Neutrophil (primary cell): ENCODE data around the gene PHETA2.

Experiments used
- H3K27ac ChIP-seq: fragments of 200-600 bp; sonication (generic); 2 replicates; pipeline ENCODE4 v1.5.1; 2016; ENCODE audit warnings: mild to moderate bottlenecking, moderate library complexity
- H3K27me3 ChIP-seq: fragments of 200-600 bp; sonication (generic); 2 replicates; pipeline ENCODE4 v1.6.0; 2016; ENCODE audit warnings: mild to moderate bottlenecking
- H3K36me3 ChIP-seq: fragments of 200-600 bp; sonication (generic); 2 replicates; pipeline ENCODE4 v1.5.1; 2017
- H3K4me1 ChIP-seq, 2 experiments: fragments of 200-600 bp in 1 of 2; sonication (generic) in 1 of 2; 1 replicate in 1 of 2; 2 replicates in 1 of 2; pipeline versions ENCODE4 v1.5.1 to v1.6.1; 2013 to 2016; ENCODE audit warnings: low read depth in 1 of 2, low read length in 1 of 2, mild to moderate bottlenecking in 1 of 2, moderate library complexity in 1 of 2; ENCODE audit not compliant: control insufficient read depth in 1 of 2, insufficient read depth in 1 of 2
- H3K4me3 ChIP-seq, 2 experiments: fragments of 200-600 bp in 1 of 2; sonication (generic) in 1 of 2; 1 replicate in 1 of 2; 2 replicates in 1 of 2; pipeline ENCODE4 v1.5.1; 2013 to 2016; ENCODE audit warnings: low read depth in 1 of 2, low read length in 1 of 2, mild to moderate bottlenecking in 1 of 2, moderate library complexity in 1 of 2
- H3K9me3 ChIP-seq: fragments of 200-600 bp; sonication (generic); 2 replicates; pipeline ENCODE4 v1.5.1; 2016
- CTCF ChIP-seq: fragments of 200-600 bp; sonication (generic); IDR thresholded peaks from 2 replicates; pipeline ENCODE4 v1.5.1; 2016; ENCODE audit warnings: antibody characterized with exemption

Gene PHETA2

DNA sequence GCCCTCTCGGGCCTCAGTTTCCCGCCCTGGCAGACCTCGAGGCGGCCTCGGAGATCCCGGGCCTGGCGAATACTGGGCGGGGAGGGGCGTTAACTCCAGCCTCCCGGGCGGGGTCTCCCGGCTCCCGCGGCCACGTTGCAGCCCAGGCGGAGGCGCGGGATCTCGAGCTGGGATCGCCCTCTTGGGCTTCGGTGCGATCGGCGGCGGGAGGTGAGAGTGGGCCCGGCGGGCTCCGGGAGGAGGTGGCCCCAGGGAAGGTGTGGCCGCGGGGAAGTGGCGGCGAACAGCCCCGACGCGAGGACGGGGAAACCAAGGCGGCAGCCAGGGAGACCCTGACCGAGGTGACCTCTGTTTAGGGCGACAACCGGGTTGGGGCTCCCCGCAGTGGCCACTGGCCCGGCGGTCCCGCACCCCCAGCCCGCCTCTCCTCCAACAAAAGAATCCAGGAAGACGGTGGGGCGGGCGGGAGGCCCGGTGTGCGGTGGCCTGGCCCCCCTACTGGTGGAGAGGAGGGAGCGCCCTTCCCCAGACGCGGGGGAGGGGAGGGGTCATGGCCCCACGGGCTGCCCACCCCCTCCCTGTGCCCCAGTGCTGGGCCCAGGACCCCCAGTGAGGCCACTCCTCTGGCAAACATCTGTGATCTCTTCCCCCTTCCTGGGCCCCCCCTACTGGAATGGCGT, at the start of gene PHETA2:
PHETA2 (plus strand) TSS at position 117 of the 680 bp plus-strand sequence. CDS start 3,046 bp downstream, outside the sequence.
- Histone ChIP-seq H3K36me3 (no peaks in the 10 kb centered on the region), H3K4me3 (peak within 1 kb of the TSS; percentile 60 to 64)
- no peak for TF ChIP-seq CTCF

DNA sequence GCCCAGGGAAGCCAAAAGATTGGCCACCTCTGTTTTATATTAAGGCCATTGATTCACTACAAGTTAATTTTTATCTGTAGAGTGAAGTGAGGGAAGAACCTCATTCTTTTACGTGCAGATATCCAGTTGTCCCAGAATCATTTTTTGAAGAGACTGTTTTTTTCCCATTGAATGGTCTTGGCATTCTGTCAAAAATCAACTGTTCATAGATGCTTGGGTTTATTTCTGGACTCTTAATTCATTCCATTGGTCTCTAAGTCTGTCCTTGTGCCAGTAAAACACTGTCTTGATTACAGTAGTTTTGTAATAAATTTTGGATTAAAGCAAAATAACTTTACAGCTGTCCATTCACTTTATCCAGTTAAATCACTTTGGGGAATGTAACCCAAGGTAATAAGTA, 48.6 kb upstream of the PHETA2 start:
- TF ChIP-seq CTCF, result no peak

More for the DNA sequence above, at the start of gene PHETA2:
- Histone ChIP-seq H3K27ac (peak within 1 kb of the TSS; percentile 10), H3K4me1 (peaks cover 43 to 44% of the 10 kb centered on the region in 2 experiments), H3K9me3 (no peaks in the 10 kb centered on the region), H3K27me3 (no peaks in the 10 kb centered on the region)

GRCh38 chr22:42026705-42027104, 47.3 kb upstream of the PHETA2 start:
- no peak overlapping the region for H3K4me3 ChIP-seq
- no peaks in the 10 kb centered on the region for H3K9me3 ChIP-seq
- no peak overlapping the region for H3K27ac ChIP-seq
- no peaks in the 10 kb centered on the region for H3K27me3 ChIP-seq
- H3K36me3 ChIP-seq, result no peaks in the 10 kb centered on the region
- TF ChIP-seq CTCF, result no peak
- peaks cover 7% of the 10 kb centered on the region in 2 experiments for H3K4me1 ChIP-seq

More for the DNA sequence above, 48.6 kb upstream of the PHETA2 start:
- peaks cover 7% of the 10 kb centered on the region in 2 experiments for H3K4me1 ChIP-seq
- no peak overlapping the region for H3K27ac ChIP-seq
- no peak overlapping the region for H3K4me3 ChIP-seq
- H3K36me3 ChIP-seq, result no peaks in the 10 kb centered on the region
- no peaks in the 10 kb centered on the region for H3K9me3 ChIP-seq
- no peaks in the 10 kb centered on the region for H3K27me3 ChIP-seq

- H3K4me1 ChIP-seq, result no peaks in the 10 kb centered on the region
Measured at GRCh38 chr22:42033263-42034181, 40.5 kb upstream of the PHETA2 start.

GRCh38 chr22:42035256-42035655, 38.8 kb upstream of the PHETA2 start:
- no peak for TF ChIP-seq CTCF

More at GRCh38 chr22:42033263-42034181, 40.5 kb upstream of the PHETA2 start:
- TF ChIP-seq CTCF, result no peak
- H3K27me3 ChIP-seq, result no peaks in the 10 kb centered on the region
- no peak overlapping the region for H3K27ac ChIP-seq
- no peaks in the 10 kb centered on the region for H3K36me3 ChIP-seq
- peaks cover 11% of the 10 kb centered on the region for H3K9me3 ChIP-seq
- H3K4me3 ChIP-seq, result no peak overlapping the region

More at GRCh38 chr22:42035256-42035655, 38.8 kb upstream of the PHETA2 start:
- Histone ChIP-seq H3K4me1 (no peaks in the 10 kb centered on the region), H3K27me3 (no peaks in the 10 kb centered on the region), H3K36me3 (no peaks in the 10 kb centered on the region), H3K4me3 (no peak overlapping the region), H3K9me3 (peaks cover 11% of the 10 kb centered on the region), H3K27ac (no peak overlapping the region)
